Astrocyte (in vitro differentiated cells and primary cell): ENCODE measurements around the gene TRIM44. TPM values are rescaled to one million over a fixed set of nuclear protein-coding genes. Genes with fewer than 3 reads are reported as not detected.

Experiments used
- DNase-seq: peaks from one replicate; pipeline ENCODE4 v3.0.0-alpha.2; 2010; ENCODE audit warnings: low read depth
- FAIRE-seq: peaks from 2 replicates; lab custom pipeline; 2011; peaks lifted over from hg19 to GRCh38; lab: Jason Lieb, UNC
- H2AFZ ChIP-seq: 2 replicates; pipeline ENCODE4 v1.6.0; 2012; ENCODE audit warnings: low read depth, low read length, inconsistent platforms
- H3K27ac ChIP-seq: 2 replicates; pipeline ENCODE4 v1.5.1; 2011; ENCODE audit warnings: low read depth, low read length, inconsistent platforms
- H3K27me3 ChIP-seq: 2 replicates; pipeline ENCODE4 v1.6.0; 2011; ENCODE audit warnings: low read length, inconsistent platforms; ENCODE audit not compliant: insufficient read depth
- H3K36me3 ChIP-seq: 2 replicates; pipeline ENCODE4 v1.5.1; 2011; ENCODE audit warnings: low read length, inconsistent platforms; ENCODE audit not compliant: insufficient read depth
- H3K4me1 ChIP-seq: 2 replicates; pipeline ENCODE4 v1.5.1; 2011; ENCODE audit warnings: low read length, inconsistent platforms; ENCODE audit not compliant: insufficient read depth
- H3K4me2 ChIP-seq: 2 replicates; pipeline ENCODE4 v1.6.0; 2012; ENCODE audit warnings: low read length, inconsistent platforms
- H3K4me3 ChIP-seq: 2 replicates; pipeline ENCODE4 v1.5.1; 2011; ENCODE audit warnings: low read depth, mild to moderate bottlenecking, low read length, inconsistent platforms; ENCODE audit not compliant: insufficient read depth
- H3K79me2 ChIP-seq: 2 replicates; pipeline ENCODE4 v1.6.0; 2012; ENCODE audit warnings: mild to moderate bottlenecking, low read length, inconsistent platforms; ENCODE audit not compliant: insufficient read depth
- H3K9ac ChIP-seq: 2 replicates; pipeline ENCODE4 v1.6.0; 2012; ENCODE audit warnings: mild to moderate bottlenecking, low read length, inconsistent platforms
- H3K9me3 ChIP-seq: 2 replicates; pipeline ENCODE4 v1.5.1; 2012; ENCODE audit warnings: low read depth, mild to moderate bottlenecking, low read length, inconsistent platforms; ENCODE audit not compliant: insufficient read depth
- H4K20me1 ChIP-seq: 2 replicates; pipeline ENCODE4 v1.6.0; 2012; ENCODE audit warnings: low read length, inconsistent platforms; ENCODE audit not compliant: insufficient read depth
- H3K27ac Mint-ChIP-seq: one replicate; pipeline ENCODE4 v1.8.0; 2021; ENCODE audit warnings: mild to moderate bottlenecking, mixed read lengths; ENCODE audit not compliant: unreplicated experiment
- H3K27me3 Mint-ChIP-seq: one replicate; pipeline ENCODE4 v1.8.0; 2021; ENCODE audit warnings: low read depth, mixed read lengths; ENCODE audit not compliant: unreplicated experiment
- H3K36me3 Mint-ChIP-seq: one replicate; pipeline ENCODE4 v1.8.0; 2021; ENCODE audit warnings: low read depth, mixed read lengths; ENCODE audit not compliant: unreplicated experiment
- H3K4me1 Mint-ChIP-seq: one replicate; pipeline ENCODE4 v1.8.0; 2021; ENCODE audit warnings: low read depth, mixed read lengths; ENCODE audit not compliant: unreplicated experiment
- H3K4me3 Mint-ChIP-seq: one replicate; pipeline ENCODE4 v1.8.0; 2021; ENCODE audit warnings: mild to moderate bottlenecking, moderate library complexity, mixed read lengths; ENCODE audit not compliant: unreplicated experiment
- H3K9me3 Mint-ChIP-seq: one replicate; pipeline ENCODE4 v1.8.0; 2021; ENCODE audit warnings: mild to moderate bottlenecking, mixed read lengths; ENCODE audit not compliant: unreplicated experiment
- CTCF ChIP-seq: IDR thresholded peaks from 2 replicates; pipeline ENCODE4 v1.5.1; 2011; ENCODE audit warnings: low read depth, mild to moderate bottlenecking, inconsistent platforms, low read length, moderate library complexity; ENCODE audit not compliant: insufficient read depth
- EZH2 ChIP-seq: IDR thresholded peaks from 2 replicates; pipeline ENCODE4 v1.6.1; 2012; ENCODE audit warnings: mild to moderate bottlenecking, low read length, inconsistent platforms; ENCODE audit not compliant: insufficient read depth
- total RNA-seq: library from RNA; stranded (reverse); gene quantifications from 2 replicates; pipeline ENCODE4 v1.2.1, GENCODE V29; 2021

Gene TRIM44
- total RNA-seq, 1 donor from 2014 or later, result 61.0 TPM

GRCh38 chr11:35689081-35689996 lies 26.8 kb downstream of the TRIM44 start:
- H3K9ac ChIP-seq, result no peak overlapping the region
- H3K27ac ChIP-seq, result no peak overlapping the region
- H3K4me1 Mint-ChIP-seq, result peaks cover 13% of the 10 kb centered on the region
- H3K27ac Mint-ChIP-seq, result no peak overlapping the region
- no peak overlapping the region for H3K4me3 Mint-ChIP-seq
- H3K4me2 ChIP-seq, result no peak overlapping the region
- peaks cover 6% of the 10 kb centered on the region for H3K4me1 ChIP-seq
- peaks cover 5% of the 10 kb centered on the region for H3K36me3 ChIP-seq
- no peaks in the 10 kb centered on the region for H3K27me3 ChIP-seq
- H3K9me3 ChIP-seq, result no peaks in the 10 kb centered on the region
- peaks cover 10% of the 10 kb centered on the region for H3K36me3 Mint-ChIP-seq
- peaks cover 52% of the 10 kb centered on the region for H4K20me1 ChIP-seq
- H2AFZ ChIP-seq, result no peak overlapping the region
- H3K4me3 ChIP-seq, result no peak overlapping the region
- H3K9me3 Mint-ChIP-seq, result no peaks in the 10 kb centered on the region
- H3K27me3 Mint-ChIP-seq, result no peaks in the 10 kb centered on the region
- peaks cover 35% of the 10 kb centered on the region for H3K79me2 ChIP-seq
- FAIRE-seq (no peak), DNase-seq (no peak)
- TF ChIP-seq EZH2, result no peak
- no peak for TF ChIP-seq CTCF

GRCh38 chr11:35702126-35702525 lies 39.6 kb downstream of the TRIM44 start:
- Histone ChIP-seq H3K9me3 (no peaks in the 10 kb centered on the region), H3K9ac (no peak overlapping the region), H3K4me3 (no peak overlapping the region), H3K4me2 (no peak overlapping the region), H3K79me2 (peaks cover 18% of the 10 kb centered on the region), H2AFZ (no peak overlapping the region), H3K27ac (no peak overlapping the region), H3K27me3 (no peaks in the 10 kb centered on the region), H4K20me1 (peaks cover 14% of the 10 kb centered on the region), H3K36me3 (no peaks in the 10 kb centered on the region), H3K4me1 (no peaks in the 10 kb centered on the region)
- no peak overlapping the region for H3K4me3 Mint-ChIP-seq
- no peaks in the 10 kb centered on the region for H3K4me1 Mint-ChIP-seq
- H3K9me3 Mint-ChIP-seq, result no peaks in the 10 kb centered on the region
- FAIRE-seq (no peak), DNase-seq (no peak)
- peaks cover 12% of the 10 kb centered on the region for H3K36me3 Mint-ChIP-seq
- TF ChIP-seq EZH2, result no peak
- TF ChIP-seq CTCF, result no peak
- H3K27me3 Mint-ChIP-seq, result no peaks in the 10 kb centered on the region
- H3K27ac Mint-ChIP-seq, result no peak overlapping the region

GRCh38 chr11:35709376-35709775 lies 46.8 kb downstream of the TRIM44 start:
- Mint-ChIP-seq H3K4me3 (no peak overlapping the region), H3K27ac (no peak overlapping the region), H3K9me3 (no peaks in the 10 kb centered on the region), H3K36me3 (no peaks in the 10 kb centered on the region), H3K27me3 (no peaks in the 10 kb centered on the region), H3K4me1 (no peaks in the 10 kb centered on the region)
- H2AFZ ChIP-seq, result no peak overlapping the region
- H3K4me1 ChIP-seq, result no peaks in the 10 kb centered on the region
- H3K79me2 ChIP-seq, result peaks cover 22% of the 10 kb centered on the region
- H3K27me3 ChIP-seq, result no peaks in the 10 kb centered on the region
- H3K4me2 ChIP-seq, result no peak overlapping the region
- DNase-seq (no peak), FAIRE-seq (no peak)
- no peak for TF ChIP-seq EZH2
- TF ChIP-seq CTCF, result no peak
- no peak overlapping the region for H3K4me3 ChIP-seq
- peaks cover 53% of the 10 kb centered on the region for H4K20me1 ChIP-seq
- no peak overlapping the region for H3K27ac ChIP-seq
- H3K9ac ChIP-seq, result no peak overlapping the region
- no peaks in the 10 kb centered on the region for H3K9me3 ChIP-seq
- H3K36me3 ChIP-seq, result no peaks in the 10 kb centered on the region
